HAP-1 (cell line): ENCODE data around the gene MRPL54.
"Not testable (repeated sequence)": the region's sequence is repeated elsewhere in the genome, so short reads cannot be mapped to it uniquely, and the experiment has no call there.

ENCODE experiments used
- DNase-seq, 2 experiments: peaks; one replicate each; pipeline ENCODE4 v3.0.0-alpha.2; 2016 to 2020; ENCODE audit warnings: low spot score in 2 of 2
- H3K27me3 ChIP-seq: fragments of 250-450 bp; sonication (Bioruptor Pico); 2 replicates; pipeline ENCODE4 v1.5.1; 2020; ENCODE audit warnings: low read depth, mild to moderate bottlenecking, moderate library complexity
- H3K36me3 ChIP-seq: fragments of 250-450 bp; sonication (Bioruptor Pico); replicated peaks from 2 replicates; pipeline ENCODE4 v1.5.1; 2020; ENCODE audit warnings: mild to moderate bottlenecking
- H3K4me1 ChIP-seq: fragments of 250-450 bp; sonication (Bioruptor Pico); 2 replicates; pipeline ENCODE4 v1.5.1; 2020; ENCODE audit warnings: mild to moderate bottlenecking
- H3K4me3 ChIP-seq: fragments of 250-450 bp; sonication (Bioruptor Pico); 2 replicates; pipeline ENCODE4 v1.5.1; 2020; ENCODE audit warnings: mild to moderate bottlenecking, moderate library complexity
- H3K9me3 ChIP-seq: fragments of 250-450 bp; sonication (Bioruptor Pico); 2 replicates; pipeline ENCODE4 v1.5.1; 2020; ENCODE audit warnings: mild to moderate bottlenecking, moderate library complexity
- in situ Hi-C: fragments of 300-500 bp; cut with MboI; formaldehyde crosslinking; loops from 3 replicates; pipeline ENCODE4 v1.14.3; 2020; ENCODE audit warnings: low sequenced_read_pairs, inconsistent platforms, mixed read lengths

MRPL54 gene

GRCh38 chr19:3752492-3752891 is 10.0 kb upstream of the MRPL54 start:
- Histone ChIP-seq H3K4me3 (no peak overlapping the region), H3K9me3 (no peaks in the 10 kb centered on the region), H3K36me3 (no peaks in the 10 kb centered on the region; the same call in none of the 2 replicates), H3K4me1 (no peaks in the 10 kb centered on the region), H3K27me3 (no peaks in the 10 kb centered on the region)
- DNase-seq, result no peak
- in situ Hi-C loops, result no loop called here

- DNase-seq, result no peak
- Histone ChIP-seq H3K4me1 (no peaks in the 10 kb centered on the region), H3K27me3 (no peaks in the 10 kb centered on the region), H3K9me3 (no peaks in the 10 kb centered on the region), H3K36me3 (peaks cover 3% of the 10 kb centered on the region), H3K4me3 (no peak overlapping the region)
- in situ Hi-C loops, result no loop called here
Observed at GRCh38 chr19:3753631-3754410, 8.7 kb upstream of the MRPL54 start.

DNA sequence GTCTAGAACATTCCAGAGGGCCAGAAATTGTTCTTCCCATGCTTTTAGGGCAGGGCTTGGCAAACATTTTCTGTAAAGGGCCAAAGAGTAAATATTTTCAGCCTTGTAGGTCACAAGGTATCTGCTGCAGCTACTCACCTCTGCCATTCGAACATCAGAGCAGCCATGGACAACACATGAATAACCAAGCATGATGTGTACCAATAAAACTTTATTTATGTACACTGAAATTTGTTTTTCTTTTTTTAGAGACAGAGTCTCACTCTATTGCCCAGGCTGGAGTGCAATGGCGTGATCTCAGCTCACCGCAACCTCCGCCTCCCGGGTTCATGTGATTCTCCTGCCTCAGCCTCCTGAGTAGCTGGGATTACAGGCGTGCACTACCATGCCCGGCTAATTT is 4.8 kb upstream of the MRPL54 start:
- H3K4me1 ChIP-seq, DNase-seq, H3K27me3 ChIP-seq, H3K36me3 ChIP-seq, H3K9me3 ChIP-seq, H3K4me3 ChIP-seq, in situ Hi-C loops: not testable (repeated sequence)

DNA sequence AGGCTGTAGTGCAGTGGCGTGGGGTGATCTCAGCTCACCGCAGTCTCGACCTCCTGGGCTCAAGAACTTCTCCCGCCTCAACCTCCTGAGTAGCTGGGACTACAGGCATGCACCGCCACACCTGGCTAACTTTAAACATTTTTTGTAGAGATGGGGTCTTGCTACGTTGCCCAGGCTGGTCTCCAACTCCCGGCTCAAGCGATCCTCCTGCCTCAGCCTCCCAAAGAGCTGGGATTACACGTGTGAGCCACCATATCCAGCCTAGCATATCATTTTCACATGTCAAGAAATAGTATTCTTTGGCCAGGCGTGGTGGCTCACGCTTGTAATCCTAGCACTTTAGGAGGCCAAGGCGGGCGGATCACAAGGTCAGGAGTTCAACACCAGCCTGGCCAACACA is 4.2 kb upstream of the MRPL54 start:
- H3K4me1 ChIP-seq, H3K9me3 ChIP-seq, H3K4me3 ChIP-seq, H3K27me3 ChIP-seq, DNase-seq, in situ Hi-C loops, H3K36me3 ChIP-seq: not testable (repeated sequence)

DNA sequence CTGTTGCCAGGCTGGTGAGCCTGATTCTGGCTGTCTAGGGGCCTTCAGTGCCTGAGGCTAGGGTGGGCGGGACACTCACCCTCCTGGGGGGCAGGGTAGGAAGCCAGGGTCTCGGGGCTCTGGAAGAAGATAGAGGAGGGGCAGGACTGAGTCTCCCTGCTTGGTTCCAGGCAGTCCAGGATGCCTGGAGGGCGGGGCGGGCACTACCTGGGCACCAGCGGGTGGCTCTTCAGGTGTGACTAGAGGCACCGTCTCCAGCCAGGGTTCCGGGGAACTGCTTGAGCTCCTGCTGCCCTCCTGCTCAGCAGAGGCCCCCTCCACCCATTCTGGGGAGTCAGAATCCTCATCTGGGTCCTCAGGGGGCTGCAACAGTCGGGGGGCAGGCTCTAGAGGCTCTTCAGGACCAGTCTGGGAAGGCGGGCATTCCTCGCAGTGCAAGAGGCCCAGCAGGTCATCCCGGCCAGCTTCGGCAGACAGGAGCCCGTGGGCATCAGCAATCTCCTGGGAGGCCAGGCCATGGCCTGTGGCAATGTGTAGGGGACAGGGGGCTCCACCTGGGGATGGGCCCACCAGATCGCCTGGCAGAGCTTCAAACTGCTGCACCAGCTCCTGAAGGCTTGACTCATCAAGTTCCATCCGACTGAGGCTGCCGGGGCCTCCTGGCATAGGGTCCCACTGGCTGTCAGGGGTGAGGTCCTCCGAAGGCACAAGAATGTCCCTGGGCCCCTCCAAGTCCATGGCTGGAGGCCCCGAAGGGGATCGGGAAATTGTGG is 2.8 kb upstream of the MRPL54 start:
- Histone ChIP-seq H3K4me1 (peaks cover 8% of the 10 kb centered on the region), H3K9me3 (no peaks in the 10 kb centered on the region), H3K4me3 (no peak overlapping the region), H3K27me3 (no peaks in the 10 kb centered on the region), H3K36me3 (peaks cover 7% of the 10 kb centered on the region)
- DNase-seq, result no peak
- in situ Hi-C loops, result no loop called here

GRCh38 chr19:3760871-3761361 is 1.6 kb upstream of the MRPL54 start:
- Histone ChIP-seq H3K4me3 (peak overlapping the region; percentile 98), H3K4me1 (peaks cover 8% of the 10 kb centered on the region), H3K27me3 (no peaks in the 10 kb centered on the region), H3K36me3 (peaks cover 14% of the 10 kb centered on the region), H3K9me3 (no peaks in the 10 kb centered on the region)
- in situ Hi-C loops, result no loop called here
- DNase-seq, result no peak

DNA sequence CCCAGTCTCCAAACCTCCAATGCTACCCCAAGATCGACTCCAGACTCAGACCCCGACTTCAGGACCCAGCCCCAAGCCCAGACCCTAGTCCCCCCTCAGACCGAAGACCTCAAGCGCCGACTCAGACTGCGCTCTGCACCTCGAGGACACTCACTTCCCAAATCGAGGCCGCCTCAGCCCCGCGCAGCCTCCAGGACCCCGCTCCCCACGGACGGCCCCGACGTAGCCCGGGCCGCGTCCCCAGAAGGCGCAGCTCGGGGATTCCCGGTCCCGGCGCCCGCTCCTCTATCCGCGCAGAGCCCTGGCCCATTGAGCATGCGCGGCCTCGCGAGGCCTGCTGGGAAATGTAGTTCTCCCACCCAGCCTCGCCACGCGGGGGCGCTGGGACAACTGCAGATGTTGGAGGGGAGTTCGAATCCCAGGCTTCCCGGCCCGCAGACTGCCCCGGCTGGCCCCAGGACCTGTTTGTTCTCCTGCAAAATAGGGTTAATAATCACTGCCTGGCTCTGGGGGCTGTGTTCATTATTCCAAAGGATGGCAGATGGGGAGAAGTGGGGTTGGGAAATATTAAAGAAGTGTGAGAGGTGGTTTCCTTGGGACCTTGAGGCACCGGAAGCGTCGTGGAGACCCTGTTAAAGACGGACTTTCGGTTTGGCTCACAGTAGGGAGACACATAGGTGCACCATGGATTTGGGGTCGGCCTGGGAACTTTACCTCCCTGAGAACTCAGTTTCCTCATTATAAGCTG is 926 bp upstream of the MRPL54 start, which contains the start of gene APBA3:
APBA3 (minus strand) TSS at position 311 of the 748 bp plus-strand sequence. CDS start 1,428 bp downstream, outside the sequence.
- Histone ChIP-seq H3K27me3 (no peaks in the 10 kb centered on the region), H3K4me3 (peak within 1 kb of the TSS; percentile 98), H3K9me3 (no peaks in the 10 kb centered on the region), H3K36me3 (peaks cover 18% of the 10 kb centered on the region), H3K4me1 (peaks cover 8% of the 10 kb centered on the region)
- DNase-seq, result peak; percentile 86 to 96
- in situ Hi-C loops, result no loop called here

DNA sequence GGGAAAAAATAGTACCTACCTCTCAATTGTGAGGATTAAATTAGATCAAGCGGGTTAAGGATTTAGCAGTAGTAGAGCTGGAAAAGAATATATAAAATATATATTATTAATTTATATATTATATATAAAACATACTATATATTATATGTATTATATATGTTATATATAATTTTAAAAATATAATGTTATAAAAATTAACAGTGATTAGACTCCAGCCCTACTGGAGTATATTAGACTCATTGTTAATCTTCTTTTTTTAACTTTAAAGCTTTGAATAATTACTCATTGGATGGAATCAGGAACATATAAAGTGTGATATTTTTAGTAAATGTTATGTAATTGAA is 380 bp upstream of the MRPL54 start:
- Histone ChIP-seq H3K4me3 (peak overlapping the region; percentile 98), H3K27me3 (no peaks in the 10 kb centered on the region), H3K4me1 (peaks cover 8% of the 10 kb centered on the region), H3K9me3 (no peaks in the 10 kb centered on the region), H3K36me3 (peaks cover 19% of the 10 kb centered on the region)
- in situ Hi-C loops, result no loop called here
- DNase-seq, result no peak

DNA sequence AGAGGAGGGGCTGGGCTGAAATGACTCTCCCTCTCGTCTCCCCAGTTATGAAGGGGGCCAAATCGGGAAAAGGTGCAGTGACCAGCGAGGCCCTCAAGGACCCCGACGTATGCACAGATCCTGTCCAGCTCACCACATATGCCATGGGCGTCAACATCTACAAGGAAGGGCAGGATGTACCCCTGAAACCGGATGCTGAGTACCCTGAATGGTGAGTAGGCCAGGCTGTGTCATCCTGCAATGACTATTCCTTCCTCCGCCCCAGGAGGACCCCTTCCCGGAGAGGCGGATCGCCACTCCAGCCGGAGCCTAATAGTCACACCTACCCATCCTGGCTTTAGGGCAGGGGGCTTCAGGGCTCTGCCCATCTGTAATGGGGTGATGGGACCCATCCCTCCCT is 2.6 kb downstream of the MRPL54 start:
- no peaks in the 10 kb centered on the region for H3K9me3 ChIP-seq
- peaks cover 25% of the 10 kb centered on the region for H3K36me3 ChIP-seq
- peaks cover 8% of the 10 kb centered on the region for H3K4me1 ChIP-seq
- H3K4me3 ChIP-seq, result no peak overlapping the region
- DNase-seq, result no peak
- in situ Hi-C loops, result no loop called here
- no peaks in the 10 kb centered on the region for H3K27me3 ChIP-seq

- DNase-seq, in situ Hi-C loops, H3K9me3 ChIP-seq, H3K4me3 ChIP-seq, H3K27me3 ChIP-seq, H3K4me1 ChIP-seq: not testable (repeated sequence)
- H3K36me3 ChIP-seq, result peaks cover 25% of the 10 kb centered on the region
Observed at GRCh38 chr19:3765757-3766156, 3.3 kb downstream of the MRPL54 start.

GRCh38 chr19:3766520-3766919 is 4.0 kb downstream of the MRPL54 start:
- no peak for DNase-seq
- Histone ChIP-seq H3K4me3 (no peak overlapping the region), H3K4me1 (peaks cover 4% of the 10 kb centered on the region), H3K36me3 (peaks cover 25% of the 10 kb centered on the region), H3K9me3 (no peaks in the 10 kb centered on the region), H3K27me3 (no peaks in the 10 kb centered on the region)
- in situ Hi-C loops, result no loop called here

- in situ Hi-C loops, result no loop called here
- peaks cover 25% of the 10 kb centered on the region for H3K36me3 ChIP-seq
- H3K27me3 ChIP-seq, result no peaks in the 10 kb centered on the region
- H3K4me1 ChIP-seq, result peaks cover 4% of the 10 kb centered on the region
- no peak for DNase-seq
- H3K4me3 ChIP-seq, result no peak overlapping the region
- H3K9me3 ChIP-seq, result no peaks in the 10 kb centered on the region
Observed at GRCh38 chr19:3767050-3767449, 4.6 kb downstream of the MRPL54 start.

DNA sequence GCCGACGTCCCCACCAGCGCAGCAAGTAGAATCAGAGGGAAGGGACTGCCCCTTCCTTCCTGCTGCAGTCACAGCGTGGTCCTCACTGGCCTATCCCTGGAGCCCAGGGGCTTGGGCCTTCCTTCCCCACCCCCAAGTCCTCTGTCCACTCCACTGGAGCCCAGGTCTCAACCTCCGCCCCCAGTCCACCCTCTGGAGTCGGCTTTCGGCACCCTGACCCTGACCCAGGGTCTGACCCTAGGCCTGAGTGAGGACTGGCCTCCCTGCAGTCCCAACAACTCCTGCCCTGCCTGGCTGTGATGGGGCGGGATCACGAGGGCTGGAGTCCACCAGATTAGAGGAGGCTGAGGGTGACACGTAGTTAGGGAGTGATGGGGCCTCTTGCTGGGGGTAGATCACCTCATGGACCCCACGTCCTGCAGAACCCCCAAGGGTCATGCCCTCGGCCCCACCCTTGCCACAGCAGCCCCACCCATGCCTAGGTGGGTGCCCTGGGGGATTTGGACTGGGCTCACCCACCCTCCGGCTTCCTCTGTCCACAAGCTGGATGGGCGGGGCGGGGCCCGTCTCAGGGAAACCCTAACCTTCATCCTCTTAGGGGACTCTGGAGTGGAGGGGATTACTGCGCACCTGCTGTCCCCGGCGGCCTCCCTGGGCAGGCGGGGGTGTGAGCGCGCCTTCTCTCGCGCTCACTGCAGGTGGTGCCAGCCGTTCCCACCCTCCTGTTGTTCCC is 5.7 kb downstream of the MRPL54 start:
- Histone ChIP-seq H3K4me3 (no peak overlapping the region), H3K9me3 (no peaks in the 10 kb centered on the region), H3K4me1 (peaks cover 2% of the 10 kb centered on the region), H3K27me3 (no peaks in the 10 kb centered on the region), H3K36me3 (peaks cover 25% of the 10 kb centered on the region)
- DNase-seq, result no peak
- in situ Hi-C loops, result no loop called here
